Transverse colon (tissue), 4 donors: ENCODE results near the gene CARS2. TPM values are rescaled to one million over a fixed set of nuclear protein-coding genes. Genes with fewer than 3 reads are reported as not detected.
"Not testable (repeated sequence)": the region's sequence is repeated elsewhere in the genome, so short reads cannot be mapped to it uniquely, and the experiment has no call there.

Source experiments
- DNase-seq: peaks from one replicate; pipeline ENCODE4 v3.0.0-alpha.2; 2019
- H3K27ac ChIP-seq, 4 donors: fragments of 200-600 bp; sonication (generic); 2 replicates each; pipeline ENCODE4 v1.5.1; 2016 to 2018; ENCODE audit warnings: inconsistent platforms in 4 of 4
- H3K27me3 ChIP-seq: fragments of 200-600 bp; sonication (generic); 2 replicates; pipeline ENCODE4 v1.5.1; 2017; ENCODE audit warnings: inconsistent platforms
- H3K36me3 ChIP-seq, 4 donors: fragments of 200-600 bp; sonication (generic); 2 replicates each; pipeline ENCODE4 v1.5.1; 2017 to 2019; ENCODE audit warnings: inconsistent platforms in 4 of 4
- H3K4me1 ChIP-seq, 4 donors: fragments of 200-600 bp; sonication (generic); 2 replicates each; pipeline ENCODE4 v1.5.1; 2017 to 2020; ENCODE audit warnings: inconsistent platforms in 4 of 4
- H3K4me3 ChIP-seq, 4 donors: fragments of 200-600 bp; sonication (generic); 1 replicate in 1 of 4; 2 replicates in 3 of 4; pipeline versions ENCODE4 v1.5.1 to v1.6.1; 2017 to 2019; ENCODE audit warnings: inconsistent platforms in 4 of 4
- H3K9me3 ChIP-seq, 2 donors: fragments of 200-600 bp; sonication (generic); 2 replicates each; pipeline ENCODE4 v1.5.1; 2017 to 2019; ENCODE audit warnings: inconsistent platforms in 2 of 2
- CTCF ChIP-seq, 5 experiments: fragments of 200-600 bp in 3 of 5; fragments of 450-650 bp in 2 of 5; sonication (generic) in 3 of 5; IDR thresholded peaks; 1 replicate in 2 of 5; 2 replicates in 3 of 5; pipeline ENCODE4 v1.5.1; 2016 to 2017; ENCODE audit warnings: antibody characterized with exemption in 5 of 5, inconsistent platforms in 3 of 5, mild to moderate bottlenecking in 2 of 5, moderate library complexity in 1 of 5
- EP300 ChIP-seq: sonication (generic); formaldehyde crosslinking; IDR thresholded peaks from one replicate; pipeline ENCODE4 v1.6.1; 2017; ENCODE audit warnings: antibody characterized with exemption, low read depth
- POLR2A ChIP-seq: fragments of 450-650 bp; IDR thresholded peaks from one replicate; pipeline ENCODE4 v1.6.1; 2016; ENCODE audit warnings: antibody characterized with exemption, mild to moderate bottlenecking, moderate library complexity
- POLR2AphosphoS5 ChIP-seq, 3 donors: sonication (generic); formaldehyde crosslinking; IDR thresholded peaks; one replicate each; pipeline ENCODE4 v1.6.1; 2016; ENCODE audit warnings: antibody characterized with exemption in 3 of 3
- WGBS, 2 donors: methylation state at CpG; one replicate each; pipeline ENCODE4 v1.1.5; 2018; ENCODE audit warnings: low coverage in 1 of 2; 5-methylcytosine and 5-hydroxymethylcytosine counted together
- in situ Hi-C, 4 donors: fragments of 200-750 bp; cut with MboI; loops; one replicate each; pipeline versions ENCODE4 v1.15.0 to v1.15.1; 2017; ENCODE audit warnings: low sequenced_read_pairs in 3 of 4, low pct_ligation_motif_present in 1 of 4, low pct_unique_long_range_greater_than_20kb in 1 of 4
- intact Hi-C: fragments of 100-400 bp; cut with DNase I; formaldehyde crosslinking; loops from one replicate; pipeline ENCODE4 v1.15.1; 2023; ENCODE audit warnings: low total_unique reads
- total RNA-seq, 4 donors: library from RNA; depleted of rRNA; stranded (reverse); fragments of >200 nt; gene quantifications; one replicate each; pipeline ENCODE4 v1.1.0, GENCODE V29; 2016

The CARS2 gene
- total RNA-seq, 4 donors from 2014 or later = 35.2 to 152 (median 56.2) TPM

GRCh38 chr13:110633776-110634175 is 72.1 kb downstream of the CARS2 start:
- peaks cover 0 to 16% (median 7%) of the 10 kb centered on the region in 4 donors for H3K4me1 ChIP-seq
- in situ Hi-C loops (no loop called here), intact Hi-C loops (no loop called here)
- 84 to 85% methylated on average over 8 of the region's 8 CpGs for whole genome bisulfite sequencing, 2 donors
- H3K27ac ChIP-seq = no peak overlapping the region
- no peak overlapping the region for H3K4me3 ChIP-seq
- DNase-seq = no peak
- peaks cover 0 to 31% (median 15%) of the 10 kb centered on the region in 4 donors for H3K36me3 ChIP-seq
- no peaks in the 10 kb centered on the region for H3K9me3 ChIP-seq
- H3K27me3 ChIP-seq = no peaks in the 10 kb centered on the region
- no peak for TF ChIP-seq CTCF (IDR thresholded peaks at IDR 0.05)
- TF ChIP-seq POLR2AphosphoS5 (IDR thresholded peaks at IDR 0.05) = no peak
- no peak for TF ChIP-seq POLR2A
- no peak for TF ChIP-seq EP300

GRCh38 chr13:110632255-110632654 is 73.7 kb downstream of the CARS2 start:
- Histone ChIP-seq H3K4me1 (peaks cover 0 to 20% (median 13%) of the 10 kb centered on the region in 4 donors), H3K36me3 (peaks cover 0 to 28% (median 14%) of the 10 kb centered on the region in 4 donors)
- DNase-seq, H3K27me3 ChIP-seq, intact Hi-C loops, H3K9me3 ChIP-seq, H3K4me3 ChIP-seq, H3K27ac ChIP-seq, in situ Hi-C loops: not testable (repeated sequence)
- WGBS, 2 donors = 88 to 94% methylated on average over 6 to 15 of the region's 15 CpGs

GRCh38 chr13:110630566-110631119 is 75.3 kb downstream of the CARS2 start:
- intact Hi-C loops (loop anchor here (2.0 kb wide), 1 partner anchor 22 kb away; no protein-coding TSS in a partner anchor), in situ Hi-C loops (no loop called here)
- Histone ChIP-seq H3K4me1 (peaks cover 6 to 36% (median 25%) of the 10 kb centered on the region in 4 donors), H3K36me3 (peaks cover 0 to 12% (median 6%) of the 10 kb centered on the region in 4 donors), H3K27me3 (no peaks in the 10 kb centered on the region), H3K9me3 (no peaks in the 10 kb centered on the region), H3K4me3 (no peak overlapping the region), H3K27ac (peak overlapping the region; percentile 43 to 82 (median 76))
- 82 to 89% methylated on average over 4 to 10 of the region's 10 CpGs for WGBS, 2 donors
- DNase-seq = no peak
- TF ChIP-seq EP300 (no peak), POLR2A (no peak), CTCF (IDR thresholded peaks at IDR 0.05) (no peak), POLR2AphosphoS5 (IDR thresholded peaks at IDR 0.05) (no peak)

- intact Hi-C loops = loop anchor here (2.0 kb wide), 1 partner anchor 21 kb away; no protein-coding TSS in a partner anchor
- Histone ChIP-seq H3K9me3 (no peaks in the 10 kb centered on the region), H3K27me3 (no peaks in the 10 kb centered on the region), H3K27ac (peak overlapping the region; percentile 43 to 82 (median 76)), H3K4me3 (no peak overlapping the region), H3K4me1 (peaks cover 13 to 46% (median 33%) of the 10 kb centered on the region in 4 donors), H3K36me3 (peaks cover 0 to 6% (median 2%) of the 10 kb centered on the region in 4 donors)
- no peak for TF ChIP-seq POLR2AphosphoS5 (IDR thresholded peaks at IDR 0.05)
- no peak for TF ChIP-seq EP300
- no peak for TF ChIP-seq POLR2A
- TF ChIP-seq CTCF (IDR thresholded peaks at IDR 0.05) = no peak
- in situ Hi-C loops = no loop called here
- WGBS, 2 donors = 63 to 82% methylated on average over 6 to 7 of the region's 7 CpGs
- no peak for DNase-seq
Measured at GRCh38 chr13:110629735-110630134, 76.2 kb downstream of the CARS2 start.
